ENCODE results near the gene ETNK2.

The ETNK2 gene

DNA sequence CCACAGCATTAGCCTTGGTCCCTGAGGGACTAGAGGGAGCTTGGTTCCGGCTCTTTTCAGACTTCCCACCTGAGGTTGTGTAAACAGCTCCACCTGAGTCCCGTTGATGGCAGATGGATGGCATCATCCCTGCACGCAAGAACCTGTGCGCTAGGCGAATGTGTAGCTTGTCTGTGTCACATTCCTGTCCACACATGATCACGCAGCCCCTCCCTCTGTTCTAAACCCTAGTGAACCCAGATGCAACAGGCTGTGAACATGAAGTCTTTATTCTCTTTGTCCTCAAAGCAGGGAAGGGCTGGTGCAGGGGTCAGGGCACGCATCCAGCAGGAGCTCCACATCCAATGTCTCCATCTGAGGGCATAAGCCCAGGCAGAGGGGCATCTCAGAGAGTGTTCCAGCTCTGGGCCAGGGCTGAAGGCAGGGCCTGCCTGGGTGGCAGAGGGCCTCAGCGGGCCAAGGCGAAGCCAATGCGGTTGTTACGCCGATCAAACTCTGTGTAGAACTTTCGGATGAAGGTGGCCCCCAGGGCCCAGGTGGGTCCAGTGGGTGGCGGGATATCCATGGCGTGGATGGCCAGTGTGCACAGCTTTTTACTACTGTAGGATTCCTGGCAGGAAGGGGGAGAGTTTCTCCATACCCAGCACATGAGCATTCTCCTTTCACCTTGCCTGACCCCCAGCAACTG is 2.9 kb upstream of the ETNK2 start:
- TF ChIP-seq, protein P1, sequence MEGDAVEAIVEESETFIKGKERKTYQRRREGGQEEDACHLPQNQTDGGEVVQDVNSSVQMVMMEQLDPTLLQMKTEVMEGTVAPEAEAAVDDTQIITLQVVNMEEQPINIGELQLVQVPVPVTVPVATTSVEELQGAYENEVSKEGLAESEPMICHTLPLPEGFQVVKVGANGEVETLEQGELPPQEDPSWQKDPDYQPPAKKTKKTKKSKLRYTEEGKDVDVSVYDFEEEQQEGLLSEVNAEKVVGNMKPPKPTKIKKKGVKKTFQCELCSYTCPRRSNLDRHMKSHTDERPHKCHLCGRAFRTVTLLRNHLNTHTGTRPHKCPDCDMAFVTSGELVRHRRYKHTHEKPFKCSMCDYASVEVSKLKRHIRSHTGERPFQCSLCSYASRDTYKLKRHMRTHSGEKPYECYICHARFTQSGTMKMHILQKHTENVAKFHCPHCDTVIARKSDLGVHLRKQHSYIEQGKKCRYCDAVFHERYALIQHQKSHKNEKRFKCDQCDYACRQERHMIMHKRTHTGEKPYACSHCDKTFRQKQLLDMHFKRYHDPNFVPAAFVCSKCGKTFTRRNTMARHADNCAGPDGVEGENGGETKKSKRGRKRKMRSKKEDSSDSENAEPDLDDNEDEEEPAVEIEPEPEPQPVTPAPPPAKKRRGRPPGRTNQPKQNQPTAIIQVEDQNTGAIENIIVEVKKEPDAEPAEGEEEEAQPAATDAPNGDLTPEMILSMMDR (IDR thresholded peaks at IDR 0.05; ENCODE audit: borderline replicate concordance, insufficient read depth, low read depth, low read length) = no peak
- no peak overlapping the region for H3K4me3 ChIP-seq (ENCODE audit: low read depth, low read length)

DNA sequence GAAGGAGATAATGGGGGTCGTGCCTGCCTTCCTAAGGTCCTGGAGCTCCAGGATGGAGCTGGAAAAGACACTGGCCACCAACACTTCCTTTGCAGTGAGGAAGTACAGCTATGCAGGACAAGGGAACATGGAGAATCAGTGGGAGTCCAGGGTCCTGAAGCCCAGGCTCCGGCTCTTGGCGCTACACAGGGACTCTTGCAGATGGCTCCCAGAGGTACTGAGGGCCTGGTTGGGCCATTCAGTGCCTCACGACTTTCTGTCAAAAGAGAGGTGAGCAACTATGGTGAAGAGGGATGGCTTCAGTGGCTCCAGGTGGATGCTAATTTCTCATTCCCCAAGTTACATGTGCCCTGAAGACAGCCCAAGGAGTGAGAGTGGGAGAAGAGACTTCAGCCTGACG is 1.8 kb upstream of the ETNK2 start:
- TF ChIP-seq, protein P1 (IDR thresholded peaks at IDR 0.05; ENCODE audit: borderline replicate concordance, insufficient read depth, low read depth, low read length) = no peak

GRCh38 chr1:204152310-204153044 is 633 bp upstream of the ETNK2 start:
- H3K4me3 ChIP-seq (ENCODE audit: low read depth, low read length) = no peak overlapping the region

More for the DNA sequence above, 1.8 kb upstream of the ETNK2 start:
- no peak overlapping the region for H3K4me3 ChIP-seq (ENCODE audit: low read depth, low read length)

GRCh38 chr1:204150702-204151551 is 917 bp downstream of the ETNK2 start:
- TF ChIP-seq, protein P1 (IDR thresholded peaks at IDR 0.05; ENCODE audit: borderline replicate concordance, insufficient read depth, low read depth, low read length) = no peak
- H3K4me3 ChIP-seq (ENCODE audit: low read depth, low read length) = no peak overlapping the region

More at GRCh38 chr1:204152310-204153044, 633 bp upstream of the ETNK2 start:
- TF ChIP-seq, protein P1 (IDR thresholded peaks at IDR 0.05; ENCODE audit: borderline replicate concordance, insufficient read depth, low read depth, low read length) = no peak

DNA sequence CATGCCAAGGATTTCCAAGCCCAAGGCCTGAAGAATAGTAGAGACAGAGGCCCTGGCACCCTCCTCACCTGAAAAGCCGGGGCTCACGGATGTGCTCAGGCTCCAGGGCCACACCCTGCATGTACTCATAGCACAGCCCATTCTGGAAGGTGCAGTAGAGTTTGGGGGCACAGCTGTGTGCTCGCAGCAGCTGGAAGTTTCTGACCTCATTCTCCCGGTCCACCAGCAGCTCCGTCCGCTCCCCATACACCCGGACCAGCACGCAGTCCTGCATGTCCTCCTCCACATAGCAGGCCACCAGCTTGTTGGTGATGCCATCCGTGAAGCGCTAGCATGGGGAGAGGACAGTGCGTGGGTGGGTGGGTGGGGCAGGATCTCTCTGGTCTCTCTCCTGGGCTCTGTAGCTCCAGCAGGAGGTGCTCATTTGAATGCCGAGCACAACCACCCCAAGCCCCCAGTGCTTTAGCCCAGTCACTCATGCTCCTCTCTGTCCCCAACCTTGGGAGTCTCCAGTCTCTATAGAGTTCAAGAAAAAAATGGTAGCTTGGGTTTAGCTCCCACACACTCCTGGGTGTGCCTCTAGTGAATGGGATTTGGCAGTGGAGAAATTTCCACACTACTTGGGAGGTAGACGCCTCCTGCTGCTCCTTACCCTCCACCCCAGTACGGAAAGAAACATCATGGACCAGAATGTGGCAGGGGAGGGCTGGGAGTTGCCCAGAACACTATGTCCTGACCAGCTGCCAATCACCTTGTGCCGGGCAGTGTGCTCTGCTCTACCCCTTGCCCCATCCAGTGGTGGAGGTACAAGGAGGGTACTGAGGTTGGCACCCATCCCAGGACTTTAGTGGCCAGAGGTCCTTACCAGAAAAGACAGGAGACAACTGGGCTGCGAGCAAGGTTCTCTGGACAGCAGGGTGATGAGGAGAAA is 1.9 kb downstream of the ETNK2 start:
- TF ChIP-seq, protein P1 (IDR thresholded peaks at IDR 0.05; ENCODE audit: borderline replicate concordance, insufficient read depth, low read depth, low read length) = no peak
- no peak overlapping the region for H3K4me3 ChIP-seq (ENCODE audit: low read depth, low read length)

DNA sequence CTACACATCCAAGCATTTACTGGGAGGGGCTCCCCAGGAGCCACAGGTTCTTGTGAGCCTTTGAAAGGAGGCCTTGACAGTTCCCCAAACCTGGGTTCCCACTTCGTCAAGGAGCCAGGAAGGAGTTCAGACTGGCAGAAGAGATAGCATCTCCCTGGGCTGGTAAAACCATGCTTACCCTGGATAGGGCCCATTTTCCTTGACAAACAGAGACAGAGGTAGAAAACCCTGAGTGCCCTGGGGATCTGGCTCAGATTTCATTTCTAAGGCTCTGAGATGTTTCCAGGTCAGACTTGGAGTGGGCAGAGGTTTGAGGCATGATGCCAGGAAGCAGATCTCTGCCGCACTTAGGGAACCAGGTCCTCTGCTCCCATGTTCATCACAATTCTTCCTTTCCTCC is 2.7 kb downstream of the ETNK2 start:
- TF ChIP-seq, protein P1 (IDR thresholded peaks at IDR 0.05; ENCODE audit: borderline replicate concordance, insufficient read depth, low read depth, low read length) = no peak

More for the DNA sequence above, 2.7 kb downstream of the ETNK2 start:
- no peak overlapping the region for H3K4me3 ChIP-seq (ENCODE audit: low read depth, low read length)

Measured in GM12875 (cell line).